HG03442 (cell line): ENCODE data around the gene ZNRF3.
"Not testable (repeated sequence)": the region's sequence is repeated elsewhere in the genome, so short reads cannot be mapped to it uniquely, and the experiment has no call there.

Source experiments
- ATAC-seq: cut with Tn5 transposase; IDR thresholded peaks from one replicate; pipeline ENCODE4 v1.9.1; 2021; ENCODE audit warnings: mild to moderate bottlenecking, moderate library complexity; ENCODE audit not compliant: unreplicated experiment

ZNRF3 gene

GRCh38 chr22:28882878-28883656 lies at the start of gene ZNRF3:
Gene ZNRF3 (plus strand): TSS chr22:28883572. CDS start chr22:28883767, 195 bp downstream.
- peak; percentile 63 for ATAC-seq

GRCh38 chr22:28835630-28836189 lies 47.7 kb upstream of the ZNRF3 start:
- no peak for ATAC-seq

GRCh38 chr22:28837640-28838039 lies 45.7 kb upstream of the ZNRF3 start:
- ATAC-seq = no peak

GRCh38 chr22:28838971-28839370 lies 44.4 kb upstream of the ZNRF3 start:
- no peak for ATAC-seq

GRCh38 chr22:28841111-28841510 lies 42.3 kb upstream of the ZNRF3 start:
- no peak for ATAC-seq

GRCh38 chr22:28843633-28844032 lies 39.7 kb upstream of the ZNRF3 start:
- no peak for ATAC-seq

GRCh38 chr22:28844277-28844676 lies 39.1 kb upstream of the ZNRF3 start:
- ATAC-seq = not testable (repeated sequence)

- no peak for ATAC-seq
These were observed 36.4 kb upstream of the ZNRF3 start for GRCh38 chr22:28846994-28847393.

- no peak for ATAC-seq
These were observed 27.8 kb upstream of the ZNRF3 start for GRCh38 chr22:28855355-28856094.

- ATAC-seq = no peak
These were observed 27.3 kb upstream of the ZNRF3 start for GRCh38 chr22:28856095-28856455.

GRCh38 chr22:28857288-28857687 lies 26.1 kb upstream of the ZNRF3 start:
- no peak for ATAC-seq

GRCh38 chr22:28864878-28865596 lies 18.3 kb upstream of the ZNRF3 start:
- ATAC-seq = no peak

- ATAC-seq = no peak
These were observed 16.2 kb upstream of the ZNRF3 start for GRCh38 chr22:28867191-28867590.

- not testable (repeated sequence) for ATAC-seq
These were observed 15.0 kb upstream of the ZNRF3 start for GRCh38 chr22:28868389-28868788.

GRCh38 chr22:28869736-28870135 lies 13.6 kb upstream of the ZNRF3 start:
- no peak for ATAC-seq

- ATAC-seq = no peak
These were observed 10.0 kb upstream of the ZNRF3 start for GRCh38 chr22:28873183-28873963.

GRCh38 chr22:28874061-28874460 lies 9.3 kb upstream of the ZNRF3 start:
- ATAC-seq = no peak

- ATAC-seq = no peak
These were observed 8.5 kb upstream of the ZNRF3 start for GRCh38 chr22:28874811-28875320.

- no peak for ATAC-seq
These were observed 861 bp upstream of the ZNRF3 start for GRCh38 chr22:28882545-28882877.

GRCh38 chr22:28883657-28883916 lies 215 bp downstream of the ZNRF3 start:
- no peak for ATAC-seq
